Subcutaneous abdominal adipose tissue (tissue), 5 donors: ENCODE measurements around the gene TMEM139.

Experiments
- H3K27ac ChIP-seq: one replicate; pipeline ENCODE4 v1.7.0; 2013; ENCODE audit warnings: low read depth, mild to moderate bottlenecking, inconsistent platforms, low read length, moderate library complexity
- H3K27me3 ChIP-seq, 5 donors: one replicate each; pipeline ENCODE4 v1.7.0; 2013; ENCODE audit warnings: low read length in 5 of 5, inconsistent platforms in 1 of 5; ENCODE audit not compliant: control insufficient read depth in 5 of 5, insufficient read depth in 4 of 5
- H3K36me3 ChIP-seq, 5 donors: one replicate each; pipeline ENCODE4 v1.7.0; 2013; ENCODE audit warnings: low read length in 5 of 5; ENCODE audit not compliant: control insufficient read depth in 5 of 5, insufficient read depth in 5 of 5
- H3K4me1 ChIP-seq, 5 donors: one replicate each; pipeline ENCODE4 v1.7.0; 2013; ENCODE audit warnings: low read length in 5 of 5, mild to moderate bottlenecking in 3 of 5, moderate library complexity in 1 of 5; ENCODE audit not compliant: control insufficient read depth in 5 of 5, insufficient read depth in 5 of 5
- H3K4me3 ChIP-seq, 5 donors: one replicate each; pipeline ENCODE4 v1.7.0; 2013; ENCODE audit warnings: low read length in 5 of 5, low read depth in 1 of 5
- H3K9ac ChIP-seq, 5 donors: one replicate each; pipeline ENCODE4 v1.7.0; 2013; ENCODE audit warnings: low read length in 5 of 5, mild to moderate bottlenecking in 4 of 5, moderate library complexity in 3 of 5
- H3K9me3 ChIP-seq, 5 donors: one replicate each; pipeline ENCODE4 v1.7.0; 2013; ENCODE audit warnings: low read length in 5 of 5; ENCODE audit not compliant: control insufficient read depth in 5 of 5
- donor health status: healthy.
- donor health status: healthy.
- donor health status: healthy.
- donor health status: healthy.
- donor health status: healthy.

TMEM139 gene

DNA sequence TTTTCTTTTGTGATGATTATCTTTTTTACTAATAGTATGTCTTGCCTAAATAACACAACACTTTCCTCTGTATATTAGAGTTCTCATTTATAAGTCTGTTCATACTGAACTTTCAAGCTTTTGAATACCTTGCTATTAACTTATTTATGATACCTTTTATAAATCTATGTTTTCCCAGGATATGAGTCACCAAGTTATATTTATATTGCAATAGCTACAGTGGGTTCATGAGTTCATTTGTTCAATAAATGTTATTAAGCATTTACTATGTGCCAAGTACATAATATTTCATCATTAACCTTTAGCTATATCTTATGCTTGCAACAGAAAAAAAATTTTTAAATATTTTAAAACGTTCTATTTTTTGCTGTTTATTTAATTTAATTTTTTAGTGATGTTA is 49.5 kb downstream of the TMEM139 start:
- H3K4me3 ChIP-seq = no peak overlapping the region
- H3K27ac ChIP-seq = no peak overlapping the region
- no peaks in the 10 kb centered on the region for H3K36me3 ChIP-seq
- H3K9ac ChIP-seq = no peak overlapping the region
- peaks cover 0 to 4% (median 0%) of the 10 kb centered on the region in 5 donors for H3K27me3 ChIP-seq
- peaks cover 0 to 13% (median 10%) of the 10 kb centered on the region in 5 donors for H3K4me1 ChIP-seq
- no peaks in the 10 kb centered on the region for H3K9me3 ChIP-seq

DNA sequence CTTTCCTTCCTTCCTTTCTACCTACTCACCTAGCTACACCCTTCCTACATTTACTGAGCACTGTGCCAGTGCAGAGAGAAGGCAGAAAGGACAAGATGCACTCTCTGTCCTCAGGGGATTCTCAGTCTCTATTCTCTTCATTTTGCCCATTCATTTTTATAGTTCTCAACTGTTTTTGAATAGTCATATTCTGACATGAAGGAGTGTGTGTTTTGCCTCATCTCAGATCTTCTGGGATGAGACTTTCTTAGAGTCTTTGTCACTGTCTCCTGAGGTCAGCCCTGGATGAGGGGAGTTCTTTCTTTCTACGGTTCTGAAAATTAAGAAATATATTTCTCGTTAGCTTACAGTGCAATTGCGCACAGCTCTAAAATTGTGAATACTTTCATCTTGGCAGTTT is 52.5 kb downstream of the TMEM139 start:
- no peaks in the 10 kb centered on the region for H3K36me3 ChIP-seq
- no peak overlapping the region for H3K4me3 ChIP-seq
- peaks cover 0 to 5% (median 0%) of the 10 kb centered on the region in 5 donors for H3K27me3 ChIP-seq
- no peak overlapping the region for H3K27ac ChIP-seq
- no peaks in the 10 kb centered on the region for H3K9me3 ChIP-seq
- no peak overlapping the region for H3K9ac ChIP-seq
- no peaks in the 10 kb centered on the region for H3K4me1 ChIP-seq
